SK-N-SH treated with all-trans-retinoic acid at 6 μM for 48 hours (cell line): ENCODE data around the gene CDK6.

Experiments used
- ATAC-seq: fragments of 200-7000 bp; cut with Tn5 transposase; 3 replicates; pipeline ENCODE4 v1.9.1; 2020; ENCODE audit warnings: mild to moderate bottlenecking, moderate library complexity
- ARNTL ChIP-seq: fragments of 450-650 bp; formaldehyde crosslinking; IDR thresholded peaks from 2 replicates; pipeline ENCODE4 v1.5.0; 2020; ENCODE audit warnings: low read depth, mild to moderate bottlenecking, moderate library complexity, borderline replicate concordance
- BACH2 ChIP-seq: fragments of 250-450 bp; sonication (Bioruptor Pico); IDR thresholded peaks from 2 replicates; pipeline ENCODE4 v1.9.0; 2021; ENCODE audit warnings: mild to moderate bottlenecking, borderline replicate concordance
- CSDC2 ChIP-seq: fragments of 250-450 bp; sonication (Bioruptor Pico); IDR thresholded peaks from 2 replicates; pipeline ENCODE4 v1.5.0; 2020; ENCODE audit warnings: mild to moderate bottlenecking, moderate library complexity
- ESRRG ChIP-seq: fragments of 250-450 bp; sonication (Bioruptor Pico); IDR thresholded peaks from 2 replicates; pipeline ENCODE4 v1.6.1; 2021; ENCODE audit warnings: mild to moderate bottlenecking
- GLIS3 ChIP-seq: fragments of 250-450 bp; sonication (Bioruptor Pico); IDR thresholded peaks from 2 replicates; pipeline ENCODE4 v1.5.0; 2020; ENCODE audit warnings: mild to moderate bottlenecking, moderate library complexity
- ISL1 ChIP-seq: fragments of 250-450 bp; sonication (Bioruptor Pico); IDR thresholded peaks from 2 replicates; pipeline ENCODE4 v2.1.2; 2022; ENCODE audit warnings: mild to moderate bottlenecking, moderate library complexity
- OSR1 ChIP-seq: fragments of 250-450 bp; sonication (Bioruptor Pico); IDR thresholded peaks from 2 replicates; pipeline ENCODE4 v1.8.0; 2022; ENCODE audit warnings: moderate library complexity, mild to moderate bottlenecking, inconsistent platforms
- PPARA ChIP-seq: fragments of 250-450 bp; sonication (Bioruptor Pico); IDR thresholded peaks from 2 replicates; pipeline ENCODE4 v1.5.0; 2020; ENCODE audit warnings: mild to moderate bottlenecking, borderline replicate concordance
- RARB ChIP-seq: fragments of 250-450 bp; sonication (Bioruptor Pico); IDR thresholded peaks from 2 replicates; pipeline ENCODE4 v1.8.0; 2021; ENCODE audit warnings: mild to moderate bottlenecking, moderate library complexity
- SNAI2 ChIP-seq: fragments of 250-450 bp; sonication (Bioruptor Pico); IDR thresholded peaks from 2 replicates; pipeline ENCODE4 v1.5.0; 2020; ENCODE audit warnings: mild to moderate bottlenecking, moderate library complexity
- TCF4 ChIP-seq: fragments of 250-450 bp; sonication (Bioruptor Pico); IDR thresholded peaks from 2 replicates; pipeline ENCODE4 v1.8.0; 2021; ENCODE audit warnings: mild to moderate bottlenecking, moderate library complexity, borderline replicate concordance
- TOX ChIP-seq: fragments of 250-450 bp; sonication (Bioruptor Pico); IDR thresholded peaks from 2 replicates; pipeline ENCODE4 v1.8.0; 2021; ENCODE audit warnings: mild to moderate bottlenecking, moderate library complexity, borderline replicate concordance
- ZC3H10 ChIP-seq: fragments of 250-450 bp; sonication (Bioruptor Pico); IDR thresholded peaks from 2 replicates; pipeline ENCODE4 v1.5.1; 2021; ENCODE audit warnings: mild to moderate bottlenecking, moderate library complexity
- ZFP3 ChIP-seq: fragments of 250-450 bp; sonication (Bioruptor Pico); IDR thresholded peaks from 2 replicates; pipeline ENCODE4 v1.5.0; 2020; ENCODE audit warnings: mild to moderate bottlenecking, moderate library complexity
- ZFP30 ChIP-seq: fragments of 450-650 bp; formaldehyde crosslinking; IDR thresholded peaks from 2 replicates; pipeline ENCODE4 v1.5.0; 2022; ENCODE audit warnings: mild to moderate bottlenecking, moderate library complexity
- ZNF565 ChIP-seq: fragments of 450-650 bp; formaldehyde crosslinking; conservative IDR thresholded peaks from 2 replicates; pipeline ENCODE4 v1.5.0; 2020; ENCODE audit warnings: low read depth, mild to moderate bottlenecking, moderate library complexity
- ZNF70 ChIP-seq: fragments of 450-650 bp; formaldehyde crosslinking; IDR thresholded peaks from 2 replicates; pipeline ENCODE4 v1.5.0; 2020; ENCODE audit warnings: mild to moderate bottlenecking, moderate library complexity
- ZNF8 ChIP-seq: fragments of 450-650 bp; formaldehyde crosslinking; IDR thresholded peaks from 2 replicates; pipeline ENCODE4 v1.5.0; 2020; ENCODE audit warnings: mild to moderate bottlenecking, moderate library complexity
- TF ChIP-seq, protein P1 (sequence below): fragments of 250-450 bp; sonication (Bioruptor Pico); IDR thresholded peaks from 2 replicates; pipeline ENCODE4 v1.5.1; 2020; ENCODE audit warnings: low read depth, mild to moderate bottlenecking, moderate library complexity
- TF ChIP-seq, protein P2 (sequence below): fragments of 250-450 bp; sonication (Bioruptor Pico); IDR thresholded peaks from 2 replicates; pipeline ENCODE4 v1.8.0; 2020; ENCODE audit warnings: mild to moderate bottlenecking, moderate library complexity, borderline replicate concordance
- TF ChIP-seq, protein P3 (sequence below): fragments of 250-450 bp; sonication (Bioruptor Pico); IDR thresholded peaks from 2 replicates; pipeline ENCODE4 v1.8.0; 2021; ENCODE audit warnings: low read depth, mild to moderate bottlenecking, moderate library complexity, borderline replicate concordance
- TF ChIP-seq, protein P4 (sequence below): fragments of 250-450 bp; sonication (Bioruptor Pico); IDR thresholded peaks from 2 replicates; pipeline ENCODE4 v1.5.0; 2020; ENCODE audit warnings: mild to moderate bottlenecking, moderate library complexity
- TF ChIP-seq, protein P5 (sequence below): fragments of 250-450 bp; sonication (Bioruptor Pico); IDR thresholded peaks from 2 replicates; pipeline ENCODE4 v1.5.1; 2021; ENCODE audit warnings: mild to moderate bottlenecking, moderate library complexity

Gene CDK6

DNA sequence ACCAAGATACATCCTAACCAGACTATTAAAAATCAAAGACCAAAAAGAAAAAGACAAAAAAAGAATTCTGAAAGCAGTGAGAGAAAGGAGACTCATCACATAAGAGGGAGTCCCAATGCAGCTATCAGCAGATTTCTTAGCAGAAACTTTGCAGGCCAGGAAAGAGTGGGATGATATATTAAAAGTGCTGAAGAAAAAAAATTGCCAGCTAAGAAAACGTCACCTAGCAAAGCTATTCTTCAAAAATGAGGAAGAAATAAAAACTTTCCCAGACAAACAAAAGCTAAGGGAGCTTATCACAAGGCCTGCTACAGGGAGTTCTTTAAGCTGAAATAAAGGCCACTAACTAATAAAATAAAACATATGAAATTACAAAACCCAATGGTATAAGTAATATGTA lies 40.5 kb upstream of the CDK6 start:
- no peak for ATAC-seq
- TF ChIP-seq ZNF565 (no peak), ARNTL (CRISPR knock-in tag) (no peak), PPARA (CRISPR knock-in tag) (no peak), ZFP3 (CRISPR knock-in tag) (no peak), ZNF8 (CRISPR knock-in tag) (no peak), TOX (no peak), ISL1 (CRISPR knock-in tag) (no peak), ZNF70 (CRISPR knock-in tag) (no peak), TCF4 (CRISPR knock-in tag) (no peak), GLIS3 (no peak), SNAI2 (CRISPR knock-in tag) (no peak), OSR1 (CRISPR knock-in tag) (no peak)
- TF ChIP-seq, protein P1, sequence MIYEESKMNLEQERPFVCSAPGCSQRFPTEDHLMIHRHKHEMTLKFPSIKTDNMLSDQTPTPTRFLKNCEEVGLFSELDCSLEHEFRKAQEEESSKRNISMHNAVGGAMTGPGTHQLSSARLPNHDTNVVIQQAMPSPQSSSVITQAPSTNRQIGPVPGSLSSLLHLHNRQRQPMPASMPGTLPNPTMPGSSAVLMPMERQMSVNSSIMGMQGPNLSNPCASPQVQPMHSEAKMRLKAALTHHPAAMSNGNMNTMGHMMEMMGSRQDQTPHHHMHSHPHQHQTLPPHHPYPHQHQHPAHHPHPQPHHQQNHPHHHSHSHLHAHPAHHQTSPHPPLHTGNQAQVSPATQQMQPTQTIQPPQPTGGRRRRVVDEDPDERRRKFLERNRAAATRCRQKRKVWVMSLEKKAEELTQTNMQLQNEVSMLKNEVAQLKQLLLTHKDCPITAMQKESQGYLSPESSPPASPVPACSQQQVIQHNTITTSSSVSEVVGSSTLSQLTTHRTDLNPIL, result no peak
- TF ChIP-seq, all 23 proteins: peak for 0

DNA sequence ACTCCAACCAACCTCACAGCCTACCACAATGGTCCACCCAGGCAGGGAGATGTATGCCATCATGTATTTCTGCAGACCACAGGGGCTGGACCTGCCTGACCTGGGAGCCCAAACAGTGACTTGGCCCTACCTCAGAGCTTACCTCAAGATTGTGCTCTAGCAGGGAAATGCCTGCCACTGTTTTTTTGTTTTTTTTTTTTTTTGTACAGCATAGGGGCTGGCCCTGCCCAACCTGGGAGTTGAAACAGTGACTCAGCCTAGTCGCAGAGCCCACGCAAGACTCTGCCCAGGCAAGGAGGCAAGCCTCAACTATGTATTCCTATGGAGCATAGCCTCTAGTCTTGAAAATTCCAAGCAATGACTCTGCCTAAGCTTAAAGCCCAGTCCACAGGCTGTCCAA lies 39.3 kb upstream of the CDK6 start:
- ATAC-seq, result no peak
- no peak for TF ChIP-seq BACH2 (CRISPR knock-in tag)
- no peak for TF ChIP-seq TOX
- no peak for TF ChIP-seq ZNF70 (CRISPR knock-in tag)
- TF ChIP-seq ISL1 (CRISPR knock-in tag), result no peak
- TF ChIP-seq OSR1 (CRISPR knock-in tag), result no peak
- TF ChIP-seq ZC3H10 (CRISPR knock-in tag), result no peak
- no peak for TF ChIP-seq ZFP30 (CRISPR knock-in tag)
- no peak for TF ChIP-seq SNAI2 (CRISPR knock-in tag)
- TF ChIP-seq, protein P2, sequence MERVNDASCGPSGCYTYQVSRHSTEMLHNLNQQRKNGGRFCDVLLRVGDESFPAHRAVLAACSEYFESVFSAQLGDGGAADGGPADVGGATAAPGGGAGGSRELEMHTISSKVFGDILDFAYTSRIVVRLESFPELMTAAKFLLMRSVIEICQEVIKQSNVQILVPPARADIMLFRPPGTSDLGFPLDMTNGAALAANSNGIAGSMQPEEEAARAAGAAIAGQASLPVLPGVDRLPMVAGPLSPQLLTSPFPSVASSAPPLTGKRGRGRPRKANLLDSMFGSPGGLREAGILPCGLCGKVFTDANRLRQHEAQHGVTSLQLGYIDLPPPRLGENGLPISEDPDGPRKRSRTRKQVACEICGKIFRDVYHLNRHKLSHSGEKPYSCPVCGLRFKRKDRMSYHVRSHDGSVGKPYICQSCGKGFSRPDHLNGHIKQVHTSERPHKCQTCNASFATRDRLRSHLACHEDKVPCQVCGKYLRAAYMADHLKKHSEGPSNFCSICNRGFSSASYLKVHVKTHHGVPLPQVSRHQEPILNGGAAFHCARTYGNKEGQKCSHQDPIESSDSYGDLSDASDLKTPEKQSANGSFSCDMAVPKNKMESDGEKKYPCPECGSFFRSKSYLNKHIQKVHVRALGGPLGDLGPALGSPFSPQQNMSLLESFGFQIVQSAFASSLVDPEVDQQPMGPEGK (CRISPR knock-in tag), result no peak
- no peak for TF ChIP-seq ZFP3 (CRISPR knock-in tag)
- TF ChIP-seq PPARA (CRISPR knock-in tag), result no peak
- TF ChIP-seq, protein P3, sequence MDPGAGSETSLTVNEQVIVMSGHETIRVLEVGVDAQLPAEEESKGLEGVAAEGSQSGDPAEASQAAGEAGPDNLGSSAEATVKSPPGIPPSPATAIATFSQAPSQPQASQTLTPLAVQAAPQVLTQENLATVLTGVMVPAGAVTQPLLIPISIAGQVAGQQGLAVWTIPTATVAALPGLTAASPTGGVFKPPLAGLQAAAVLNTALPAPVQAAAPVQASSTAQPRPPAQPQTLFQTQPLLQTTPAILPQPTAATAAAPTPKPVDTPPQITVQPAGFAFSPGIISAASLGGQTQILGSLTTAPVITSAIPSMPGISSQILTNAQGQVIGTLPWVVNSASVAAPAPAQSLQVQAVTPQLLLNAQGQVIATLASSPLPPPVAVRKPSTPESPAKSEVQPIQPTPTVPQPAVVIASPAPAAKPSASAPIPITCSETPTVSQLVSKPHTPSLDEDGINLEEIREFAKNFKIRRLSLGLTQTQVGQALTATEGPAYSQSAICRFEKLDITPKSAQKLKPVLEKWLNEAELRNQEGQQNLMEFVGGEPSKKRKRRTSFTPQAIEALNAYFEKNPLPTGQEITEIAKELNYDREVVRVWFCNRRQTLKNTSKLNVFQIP (CRISPR knock-in tag), result no peak
- no peak for TF ChIP-seq ARNTL (CRISPR knock-in tag)
- no peak for TF ChIP-seq ZNF565
- TF ChIP-seq ESRRG (CRISPR knock-in tag), result no peak
- TF ChIP-seq, protein P4, sequence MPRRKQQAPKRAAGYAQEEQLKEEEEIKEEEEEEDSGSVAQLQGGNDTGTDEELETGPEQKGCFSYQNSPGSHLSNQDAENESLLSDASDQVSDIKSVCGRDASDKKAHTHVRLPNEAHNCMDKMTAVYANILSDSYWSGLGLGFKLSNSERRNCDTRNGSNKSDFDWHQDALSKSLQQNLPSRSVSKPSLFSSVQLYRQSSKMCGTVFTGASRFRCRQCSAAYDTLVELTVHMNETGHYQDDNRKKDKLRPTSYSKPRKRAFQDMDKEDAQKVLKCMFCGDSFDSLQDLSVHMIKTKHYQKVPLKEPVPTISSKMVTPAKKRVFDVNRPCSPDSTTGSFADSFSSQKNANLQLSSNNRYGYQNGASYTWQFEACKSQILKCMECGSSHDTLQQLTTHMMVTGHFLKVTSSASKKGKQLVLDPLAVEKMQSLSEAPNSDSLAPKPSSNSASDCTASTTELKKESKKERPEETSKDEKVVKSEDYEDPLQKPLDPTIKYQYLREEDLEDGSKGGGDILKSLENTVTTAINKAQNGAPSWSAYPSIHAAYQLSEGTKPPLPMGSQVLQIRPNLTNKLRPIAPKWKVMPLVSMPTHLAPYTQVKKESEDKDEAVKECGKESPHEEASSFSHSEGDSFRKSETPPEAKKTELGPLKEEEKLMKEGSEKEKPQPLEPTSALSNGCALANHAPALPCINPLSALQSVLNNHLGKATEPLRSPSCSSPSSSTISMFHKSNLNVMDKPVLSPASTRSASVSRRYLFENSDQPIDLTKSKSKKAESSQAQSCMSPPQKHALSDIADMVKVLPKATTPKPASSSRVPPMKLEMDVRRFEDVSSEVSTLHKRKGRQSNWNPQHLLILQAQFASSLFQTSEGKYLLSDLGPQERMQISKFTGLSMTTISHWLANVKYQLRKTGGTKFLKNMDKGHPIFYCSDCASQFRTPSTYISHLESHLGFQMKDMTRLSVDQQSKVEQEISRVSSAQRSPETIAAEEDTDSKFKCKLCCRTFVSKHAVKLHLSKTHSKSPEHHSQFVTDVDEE (CRISPR knock-in tag), result no peak
- TF ChIP-seq, protein P5, sequence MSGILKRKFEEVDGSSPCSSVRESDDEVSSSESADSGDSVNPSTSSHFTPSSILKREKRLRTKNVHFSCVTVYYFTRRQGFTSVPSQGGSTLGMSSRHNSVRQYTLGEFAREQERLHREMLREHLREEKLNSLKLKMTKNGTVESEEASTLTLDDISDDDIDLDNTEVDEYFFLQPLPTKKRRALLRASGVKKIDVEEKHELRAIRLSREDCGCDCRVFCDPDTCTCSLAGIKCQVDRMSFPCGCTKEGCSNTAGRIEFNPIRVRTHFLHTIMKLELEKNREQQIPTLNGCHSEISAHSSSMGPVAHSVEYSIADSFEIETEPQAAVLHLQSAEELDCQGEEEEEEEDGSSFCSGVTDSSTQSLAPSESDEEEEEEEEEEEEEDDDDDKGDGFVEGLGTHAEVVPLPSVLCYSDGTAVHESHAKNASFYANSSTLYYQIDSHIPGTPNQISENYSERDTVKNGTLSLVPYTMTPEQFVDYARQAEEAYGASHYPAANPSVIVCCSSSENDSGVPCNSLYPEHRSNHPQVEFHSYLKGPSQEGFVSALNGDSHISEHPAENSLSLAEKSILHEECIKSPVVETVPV (CRISPR knock-in tag), result no peak
- TF ChIP-seq GLIS3, result no peak
- TF ChIP-seq CSDC2 (CRISPR knock-in tag), result no peak
- no peak for TF ChIP-seq RARB (CRISPR knock-in tag)
- TF ChIP-seq, all 23 proteins: peak for 0

DNA sequence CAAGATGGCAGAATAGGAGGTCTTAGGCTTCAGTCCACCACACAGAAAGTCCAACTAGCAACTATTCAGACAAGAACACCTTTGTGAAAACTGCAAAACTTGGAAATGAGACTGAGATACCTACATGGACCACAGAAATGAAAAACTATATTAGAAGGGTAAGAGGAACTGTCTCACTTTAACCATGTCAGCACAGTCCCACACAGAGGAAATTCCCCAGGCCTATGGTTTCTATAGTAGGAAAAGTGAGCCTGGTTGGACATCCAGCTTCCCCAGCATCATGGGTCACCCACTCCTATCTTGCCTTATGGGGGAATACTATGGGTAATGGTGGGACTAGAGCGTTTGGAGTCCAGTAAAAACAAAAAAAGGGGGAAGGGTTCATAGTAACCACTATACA lies 38.8 kb upstream of the CDK6 start:
- TF ChIP-seq RARB (CRISPR knock-in tag) (no peak), ESRRG (CRISPR knock-in tag) (no peak), SNAI2 (CRISPR knock-in tag) (no peak), ARNTL (CRISPR knock-in tag) (no peak), ISL1 (CRISPR knock-in tag) (no peak), TCF4 (CRISPR knock-in tag) (no peak), CSDC2 (CRISPR knock-in tag) (no peak)
- TF ChIP-seq, protein P3 (CRISPR knock-in tag), result no peak
- TF ChIP-seq, protein P4 (CRISPR knock-in tag), result no peak
- no peak for ATAC-seq
